ENCODE data around the gene ARIH1.
"Not testable (repeated sequence)": the region's sequence is repeated elsewhere in the genome, so short reads cannot be mapped to it uniquely, and the experiment has no call there.

ARIH1 gene, protein sequence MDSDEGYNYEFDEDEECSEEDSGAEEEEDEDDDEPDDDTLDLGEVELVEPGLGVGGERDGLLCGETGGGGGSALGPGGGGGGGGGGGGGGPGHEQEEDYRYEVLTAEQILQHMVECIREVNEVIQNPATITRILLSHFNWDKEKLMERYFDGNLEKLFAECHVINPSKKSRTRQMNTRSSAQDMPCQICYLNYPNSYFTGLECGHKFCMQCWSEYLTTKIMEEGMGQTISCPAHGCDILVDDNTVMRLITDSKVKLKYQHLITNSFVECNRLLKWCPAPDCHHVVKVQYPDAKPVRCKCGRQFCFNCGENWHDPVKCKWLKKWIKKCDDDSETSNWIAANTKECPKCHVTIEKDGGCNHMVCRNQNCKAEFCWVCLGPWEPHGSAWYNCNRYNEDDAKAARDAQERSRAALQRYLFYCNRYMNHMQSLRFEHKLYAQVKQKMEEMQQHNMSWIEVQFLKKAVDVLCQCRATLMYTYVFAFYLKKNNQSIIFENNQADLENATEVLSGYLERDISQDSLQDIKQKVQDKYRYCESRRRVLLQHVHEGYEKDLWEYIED

GRCh38 chr15:72473614-72474465, at the start of gene ARIH1:
Gene ARIH1 (plus strand): TSS chr15:72474330. CDS start chr15:72474640, 310 bp downstream.
- peak within 1 kb of the TSS; percentile 97 for H3K4me3 ChIP-seq
- DNase-seq (ENCODE audit: low spot score), result peak; percentile 98
- TF ChIP-seq, protein P1, sequence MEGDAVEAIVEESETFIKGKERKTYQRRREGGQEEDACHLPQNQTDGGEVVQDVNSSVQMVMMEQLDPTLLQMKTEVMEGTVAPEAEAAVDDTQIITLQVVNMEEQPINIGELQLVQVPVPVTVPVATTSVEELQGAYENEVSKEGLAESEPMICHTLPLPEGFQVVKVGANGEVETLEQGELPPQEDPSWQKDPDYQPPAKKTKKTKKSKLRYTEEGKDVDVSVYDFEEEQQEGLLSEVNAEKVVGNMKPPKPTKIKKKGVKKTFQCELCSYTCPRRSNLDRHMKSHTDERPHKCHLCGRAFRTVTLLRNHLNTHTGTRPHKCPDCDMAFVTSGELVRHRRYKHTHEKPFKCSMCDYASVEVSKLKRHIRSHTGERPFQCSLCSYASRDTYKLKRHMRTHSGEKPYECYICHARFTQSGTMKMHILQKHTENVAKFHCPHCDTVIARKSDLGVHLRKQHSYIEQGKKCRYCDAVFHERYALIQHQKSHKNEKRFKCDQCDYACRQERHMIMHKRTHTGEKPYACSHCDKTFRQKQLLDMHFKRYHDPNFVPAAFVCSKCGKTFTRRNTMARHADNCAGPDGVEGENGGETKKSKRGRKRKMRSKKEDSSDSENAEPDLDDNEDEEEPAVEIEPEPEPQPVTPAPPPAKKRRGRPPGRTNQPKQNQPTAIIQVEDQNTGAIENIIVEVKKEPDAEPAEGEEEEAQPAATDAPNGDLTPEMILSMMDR (IDR thresholded peaks at IDR 0.05), result no peak
- H3K27ac ChIP-seq, result peak within 1 kb of the TSS; percentile 100

DNA sequence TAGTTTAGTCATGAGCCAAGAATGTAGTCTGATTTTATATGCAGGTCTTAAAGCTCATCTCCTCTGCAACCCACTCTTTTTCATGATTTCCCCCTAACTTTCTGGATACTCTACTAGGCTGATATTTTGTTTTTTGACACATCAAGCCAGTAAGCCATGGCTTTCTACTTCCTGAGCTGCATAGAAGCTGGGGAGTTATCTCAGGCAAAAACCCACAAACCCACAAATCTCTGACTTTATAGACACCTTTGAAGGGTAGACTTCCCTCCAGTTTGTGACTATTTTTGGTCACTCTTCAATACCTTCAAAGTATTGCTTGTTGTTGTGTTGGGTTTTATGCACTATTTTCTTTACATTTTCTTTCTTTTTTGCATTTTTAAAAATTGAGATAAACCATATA, 47.4 kb upstream of the ARIH1 start:
- H3K27ac ChIP-seq, result no peak overlapping the region
- H3K4me3 ChIP-seq, result no peak overlapping the region
- TF ChIP-seq, protein P1 (IDR thresholded peaks at IDR 0.05), result no peak
- no peak for DNase-seq (ENCODE audit: low spot score)

- Histone ChIP-seq H3K4me3 (no peak overlapping the region), H3K27ac (no peak overlapping the region)
- DNase-seq (ENCODE audit: low spot score), result no peak
- TF ChIP-seq, protein P1 (IDR thresholded peaks at IDR 0.05), result no peak
Measured at GRCh38 chr15:72437650-72438316, 36.3 kb upstream of the ARIH1 start.

GRCh38 chr15:72442848-72443247, 31.3 kb upstream of the ARIH1 start:
- H3K27ac ChIP-seq; H3K4me3 ChIP-seq; DNase-seq (ENCODE audit: low spot score): not testable (repeated sequence)

DNA sequence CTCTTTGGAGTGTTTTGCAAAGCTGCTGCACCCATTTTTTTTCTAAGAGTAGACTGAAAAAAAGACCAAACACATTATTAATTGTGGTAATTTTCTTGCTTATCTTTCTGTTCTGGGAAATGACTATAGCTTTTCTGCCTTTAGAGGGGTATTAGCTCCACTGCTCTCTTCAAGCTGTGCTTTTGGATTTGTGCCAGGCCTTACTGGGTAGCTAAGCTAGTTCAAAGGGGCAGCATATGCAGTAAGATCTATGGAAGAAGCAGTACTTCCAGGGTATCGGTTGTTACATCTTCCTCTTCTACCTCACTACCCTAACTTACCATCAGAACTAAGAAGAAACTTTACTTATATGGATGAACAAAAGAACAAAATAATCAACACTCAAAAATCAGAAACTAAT, 28.7 kb upstream of the ARIH1 start:
- Histone ChIP-seq H3K4me3 (no peak overlapping the region), H3K27ac (no peak overlapping the region)
- no peak for DNase-seq (ENCODE audit: low spot score)
- TF ChIP-seq, protein P1 (IDR thresholded peaks at IDR 0.05), result no peak

GRCh38 chr15:72450805-72451204, 23.3 kb upstream of the ARIH1 start:
- TF ChIP-seq, protein P1 (IDR thresholded peaks at IDR 0.05), result no peak

GRCh38 chr15:72451224-72451623, 22.9 kb upstream of the ARIH1 start:
- Histone ChIP-seq H3K27ac (no peak overlapping the region), H3K4me3 (no peak overlapping the region)
- TF ChIP-seq, protein P1 (IDR thresholded peaks at IDR 0.05), result no peak
- no peak for DNase-seq (ENCODE audit: low spot score)

More at GRCh38 chr15:72450805-72451204, 23.3 kb upstream of the ARIH1 start:
- DNase-seq (ENCODE audit: low spot score), result no peak
- Histone ChIP-seq H3K27ac (no peak overlapping the region), H3K4me3 (no peak overlapping the region)

All from coronary artery (tissue), 2 donors.